Neural progenitor cell (in vitro differentiated cells): ENCODE data around the gene TRPM6. TPM values are rescaled to one million over a fixed set of nuclear protein-coding genes. Genes with fewer than 3 reads are reported as not detected.

Experiments used
- DNase-seq: peaks from one replicate; pipeline ENCODE4 v3.0.0-alpha.2; 2016; ENCODE audit warnings: low spot score
- H2AFZ ChIP-seq: fragments of 200-600 bp; sonication (generic); replicated peaks from 2 replicates; pipeline ENCODE4 v1.6.1; 2016; ENCODE audit warnings: antibody characterized with exemption
- H3F3A ChIP-seq: fragments of 200-600 bp; sonication (generic); 2 replicates; pipeline ENCODE4 v1.6.1; 2016; ENCODE audit warnings: antibody characterized with exemption, low read depth
- H3K27ac ChIP-seq: fragments of 200-600 bp; sonication (generic); 2 replicates; pipeline ENCODE4 v1.5.1; 2016; ENCODE audit warnings: mild to moderate bottlenecking
- H3K27me3 ChIP-seq: fragments of 200-600 bp; sonication (generic); 2 replicates; pipeline ENCODE4 v1.6.1; 2016; ENCODE audit warnings: mild to moderate bottlenecking, moderate library complexity
- H3K36me3 ChIP-seq: fragments of 200-600 bp; sonication (generic); 2 replicates; pipeline ENCODE4 v1.5.1; 2016
- H3K4me1 ChIP-seq: fragments of 200-600 bp; sonication (generic); 2 replicates; pipeline ENCODE4 v1.6.1; 2016; ENCODE audit warnings: mixed run types
- H3K4me2 ChIP-seq: fragments of 200-600 bp; sonication (generic); 2 replicates; pipeline ENCODE4 v1.6.1; 2016
- H3K4me3 ChIP-seq: fragments of 200-600 bp; sonication (generic); 2 replicates; pipeline ENCODE4 v1.5.1; 2016
- H3K79me2 ChIP-seq: fragments of 200-600 bp; sonication (generic); 2 replicates; pipeline ENCODE4 v1.6.1; 2016; ENCODE audit warnings: low read depth
- H3K9ac ChIP-seq: fragments of 200-600 bp; sonication (generic); 2 replicates; pipeline ENCODE4 v1.6.1; 2016
- H3K9me3 ChIP-seq: fragments of 200-600 bp; sonication (generic); 2 replicates; pipeline ENCODE4 v1.5.1; 2016; ENCODE audit warnings: low read depth
- H4K20me1 ChIP-seq: fragments of 200-600 bp; sonication (generic); 2 replicates; pipeline ENCODE4 v1.6.1; 2016; ENCODE audit warnings: low read depth
- H3K27ac Mint-ChIP-seq: 3 replicates; pipeline ENCODE4 v1.8.0; 2021; ENCODE audit warnings: mixed read lengths
- H3K27me3 Mint-ChIP-seq: 2 replicates; pipeline ENCODE4 v1.8.0; 2022; ENCODE audit warnings: low read depth, mild to moderate bottlenecking, inconsistent platforms, moderate library complexity, mixed read lengths; ENCODE audit not compliant: insufficient read depth
- H3K36me3 Mint-ChIP-seq: 3 replicates; pipeline ENCODE4 v1.8.0; 2021; ENCODE audit warnings: mixed read lengths
- H3K4me1 Mint-ChIP-seq: 3 replicates; pipeline ENCODE4 v1.8.0; 2021; ENCODE audit warnings: mixed read lengths
- H3K4me3 Mint-ChIP-seq: 3 replicates; pipeline ENCODE4 v1.8.0; 2021; ENCODE audit warnings: mild to moderate bottlenecking, moderate library complexity, mixed read lengths
- H3K9me3 Mint-ChIP-seq: 3 replicates; pipeline ENCODE4 v1.8.0; 2020; ENCODE audit warnings: mixed read lengths
- CTCF ChIP-seq: fragments of 200-600 bp; sonication (generic); IDR thresholded peaks from 2 replicates; pipeline ENCODE4 v1.5.1; 2017; ENCODE audit warnings: antibody characterized with exemption, mild to moderate bottlenecking
- EZH2 ChIP-seq: fragments of 200-600 bp; sonication (generic); IDR thresholded peaks from 2 replicates; pipeline ENCODE4 v1.6.1; 2017; ENCODE audit warnings: antibody characterized with exemption, mild to moderate bottlenecking, moderate library complexity
- EZH2phosphoT487 ChIP-seq: fragments of 200-600 bp; sonication (generic); IDR thresholded peaks from 2 replicates; pipeline ENCODE4 v1.6.1; 2017; ENCODE audit warnings: antibody characterized with exemption
- total RNA-seq: library from RNA; depleted of rRNA; stranded (reverse); fragments of >200 nt; gene quantifications from 2 replicates; pipeline ENCODE4 v1.2.3, GENCODE V29; 2015; ENCODE audit warnings: low replicate concordance

TRPM6 gene
- total RNA-seq, 1 donor from 2014 or later, result not detected

DNA sequence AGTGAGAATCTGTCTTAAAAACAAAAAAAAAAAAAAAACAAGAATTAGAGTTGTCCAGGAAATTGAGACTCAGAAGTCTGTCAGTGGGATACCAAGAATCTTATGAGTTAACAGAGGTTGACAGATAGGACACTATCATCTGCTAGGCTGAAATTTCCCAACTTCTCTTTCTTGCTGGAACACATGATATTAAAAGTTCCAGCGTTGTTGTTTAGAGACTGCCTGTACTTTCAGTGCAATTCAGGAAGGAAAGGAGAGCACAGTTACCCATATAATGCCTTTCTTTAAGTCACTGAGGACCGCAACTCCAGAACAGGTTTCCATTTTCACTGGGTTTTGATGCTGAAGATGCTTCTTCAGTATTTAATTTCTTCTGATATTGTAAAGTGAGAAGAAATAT, 13.5 kb downstream of the TRPM6 start:
- Mint-ChIP-seq H3K36me3 (peaks cover 3% of the 10 kb centered on the region), H3K27ac (no peak overlapping the region), H3K4me3 (no peak overlapping the region), H3K27me3 (peaks cover 5% of the 10 kb centered on the region), H3K9me3 (peaks cover 6% of the 10 kb centered on the region), H3K4me1 (peaks cover 3% of the 10 kb centered on the region)
- Histone ChIP-seq H3K9ac (no peak overlapping the region), H3K36me3 (no peaks in the 10 kb centered on the region), H3K79me2 (no peaks in the 10 kb centered on the region), H3F3A (peaks cover 6% of the 10 kb centered on the region), H3K9me3 (no peaks in the 10 kb centered on the region), H3K27ac (no peak overlapping the region), H3K4me3 (no peak overlapping the region), H3K4me1 (peaks cover 14% of the 10 kb centered on the region), H2AFZ (no peak overlapping the region), H3K4me2 (no peak overlapping the region), H4K20me1 (no peaks in the 10 kb centered on the region), H3K27me3 (no peaks in the 10 kb centered on the region)
- no peak for TF ChIP-seq EZH2phosphoT487
- no peak for TF ChIP-seq EZH2
- no peak for TF ChIP-seq CTCF
- no peak for DNase-seq

GRCh38 chr9:74872619-74873233, 15.0 kb downstream of the TRPM6 start:
- no peak overlapping the region for H3K4me3 Mint-ChIP-seq
- no peak for DNase-seq
- H3K27ac Mint-ChIP-seq, result no peak overlapping the region
- Histone ChIP-seq H3K4me1 (peaks cover 14% of the 10 kb centered on the region), H3K27ac (no peak overlapping the region), H3K79me2 (no peaks in the 10 kb centered on the region), H3K9ac (no peak overlapping the region), H2AFZ (no peak overlapping the region), H3K4me3 (no peak overlapping the region), H3K36me3 (no peaks in the 10 kb centered on the region), H3K27me3 (no peaks in the 10 kb centered on the region), H3K9me3 (no peaks in the 10 kb centered on the region), H3F3A (peaks cover 6% of the 10 kb centered on the region), H4K20me1 (no peaks in the 10 kb centered on the region), H3K4me2 (no peak overlapping the region)
- no peaks in the 10 kb centered on the region for H3K36me3 Mint-ChIP-seq
- TF ChIP-seq EZH2, result no peak
- TF ChIP-seq EZH2phosphoT487, result no peak
- TF ChIP-seq CTCF, result no peak
- H3K27me3 Mint-ChIP-seq, result peaks cover 4% of the 10 kb centered on the region
- peaks cover 3% of the 10 kb centered on the region for H3K4me1 Mint-ChIP-seq
- no peaks in the 10 kb centered on the region for H3K9me3 Mint-ChIP-seq

GRCh38 chr9:74867483-74867882, 20.2 kb downstream of the TRPM6 start:
- Histone ChIP-seq H3K79me2 (no peaks in the 10 kb centered on the region), H3K4me2 (no peak overlapping the region), H2AFZ (no peak overlapping the region), H3F3A (no peaks in the 10 kb centered on the region), H3K27ac (no peak overlapping the region), H3K9ac (no peak overlapping the region), H3K4me3 (no peak overlapping the region), H3K9me3 (no peaks in the 10 kb centered on the region), H3K36me3 (no peaks in the 10 kb centered on the region), H3K27me3 (no peaks in the 10 kb centered on the region), H3K4me1 (no peaks in the 10 kb centered on the region), H4K20me1 (no peaks in the 10 kb centered on the region)
- no peak overlapping the region for H3K4me3 Mint-ChIP-seq
- H3K36me3 Mint-ChIP-seq, result no peaks in the 10 kb centered on the region
- DNase-seq, result no peak
- H3K27me3 Mint-ChIP-seq, result no peaks in the 10 kb centered on the region
- TF ChIP-seq CTCF, result no peak
- TF ChIP-seq EZH2, result no peak
- no peak for TF ChIP-seq EZH2phosphoT487
- no peaks in the 10 kb centered on the region for H3K4me1 Mint-ChIP-seq
- no peak overlapping the region for H3K27ac Mint-ChIP-seq
- no peaks in the 10 kb centered on the region for H3K9me3 Mint-ChIP-seq
